Measurements from ENCODE around the gene CGAS. TPM values are rescaled to one million over a fixed set of nuclear protein-coding genes. Genes with fewer than 3 reads are reported as not detected.
"Not testable (repeated sequence)": the region's sequence is repeated elsewhere in the genome, so short reads cannot be mapped to it uniquely, and the experiment has no call there.

Gene CGAS
- polyA plus RNA-seq, 5 donors: 5.4 to 7.8 (median 7.4) TPM

DNA sequence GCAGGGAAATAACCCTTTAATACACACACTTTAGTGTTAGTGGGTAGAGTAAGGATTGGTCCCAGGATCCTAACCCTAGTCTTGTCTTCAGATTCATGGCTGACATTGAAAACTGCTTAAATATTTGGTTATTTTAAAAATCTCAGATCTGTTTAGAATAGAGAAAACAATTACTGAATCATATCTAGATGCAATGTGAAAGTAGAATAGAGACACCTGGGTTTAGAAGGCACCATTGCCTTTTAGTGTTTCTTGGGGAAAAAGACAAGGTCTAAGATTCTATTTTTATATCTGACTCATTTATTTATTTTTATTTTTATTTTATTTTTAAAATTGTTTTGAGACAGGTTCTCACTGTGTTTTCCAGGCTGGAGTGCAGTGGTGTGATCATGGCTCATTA lies 51.4 kb downstream of the CGAS start:
- no peak for DNase-seq

DNA sequence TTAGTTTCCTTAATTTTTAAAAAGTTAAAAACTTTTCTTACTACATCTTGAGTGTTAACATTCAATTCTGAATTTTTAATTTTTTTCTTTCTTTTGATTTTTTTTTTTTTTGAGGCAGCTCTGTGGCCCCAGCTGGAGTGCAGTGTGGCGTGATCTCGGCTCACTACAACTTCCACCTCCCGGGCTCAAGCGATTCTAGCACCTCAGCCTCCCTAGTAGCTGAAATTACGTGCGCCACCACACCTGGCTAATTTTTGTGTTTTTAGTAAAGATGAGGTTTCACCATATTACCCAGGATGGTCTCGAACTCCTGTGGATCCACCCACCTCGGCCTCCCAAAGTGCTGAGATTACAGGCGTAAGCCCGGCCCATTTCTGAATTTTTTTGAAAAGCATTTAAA lies 56.2 kb downstream of the CGAS start:
- DNase-seq: no peak

DNA sequence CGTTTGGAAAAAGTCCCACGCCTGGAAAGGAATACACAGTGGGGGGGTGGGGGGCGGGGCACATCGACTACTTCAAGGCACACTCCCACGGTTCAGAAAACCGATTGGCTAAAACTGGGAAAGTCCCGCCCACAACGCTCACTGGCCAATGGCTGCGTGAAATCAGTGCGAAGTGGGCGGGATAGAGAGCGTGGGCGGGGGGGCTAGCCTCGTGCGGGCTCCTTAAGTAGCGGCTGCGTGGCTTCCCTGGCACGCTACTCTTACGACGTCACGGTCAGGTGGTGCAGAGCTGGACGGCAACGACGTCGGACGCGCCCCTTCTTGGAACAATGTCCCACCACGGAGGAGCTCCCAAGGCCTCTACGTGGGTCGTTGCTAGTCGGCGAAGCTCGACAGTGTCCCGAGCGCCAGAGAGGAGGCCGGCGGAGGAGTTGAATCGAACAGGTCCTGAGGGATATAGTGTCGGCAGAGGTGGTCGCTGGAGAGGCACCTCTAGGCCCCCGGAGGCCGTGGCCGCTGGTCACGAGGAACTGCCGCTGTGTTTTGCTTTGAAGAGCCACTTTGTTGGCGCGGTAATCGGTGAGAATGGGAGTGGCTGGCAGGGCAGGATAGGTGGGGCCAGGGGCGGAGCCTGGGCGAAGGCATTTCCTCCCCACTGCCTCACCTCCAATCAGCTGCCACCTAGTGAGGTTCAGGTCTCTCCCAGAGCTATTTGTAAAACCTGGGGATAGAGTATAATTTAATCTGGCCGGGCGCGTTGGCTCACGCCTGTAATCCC lies 57.3 kb downstream of the CGAS start, which contains the start of gene DDX43:
DDX43 (plus strand) TSS at position 252 of the 778 bp plus-strand sequence; CDS start at position 330, 78 bp downstream.
- peak; percentile 5 to 16 for DNase-seq

DNA sequence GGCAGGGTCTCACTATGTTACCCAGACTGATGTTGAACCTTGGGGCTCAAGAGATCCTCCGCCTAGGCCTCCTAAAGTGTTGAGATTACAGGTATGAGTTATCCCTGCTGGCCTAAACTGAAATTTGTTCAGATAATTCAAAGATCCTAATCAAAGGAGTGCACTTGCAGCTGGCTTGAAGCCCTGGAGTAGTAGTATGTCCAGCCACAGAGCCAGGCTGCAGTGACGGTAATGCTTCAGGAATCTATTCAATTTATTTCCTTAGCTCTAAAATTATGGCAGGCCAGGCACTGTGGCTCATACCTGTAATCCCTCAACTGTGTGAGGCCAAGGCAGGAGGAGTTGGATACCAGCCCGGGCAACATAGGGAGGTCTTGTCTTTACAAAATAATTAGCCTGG lies 58.8 kb downstream of the CGAS start:
- DNase-seq: no peak

DNA sequence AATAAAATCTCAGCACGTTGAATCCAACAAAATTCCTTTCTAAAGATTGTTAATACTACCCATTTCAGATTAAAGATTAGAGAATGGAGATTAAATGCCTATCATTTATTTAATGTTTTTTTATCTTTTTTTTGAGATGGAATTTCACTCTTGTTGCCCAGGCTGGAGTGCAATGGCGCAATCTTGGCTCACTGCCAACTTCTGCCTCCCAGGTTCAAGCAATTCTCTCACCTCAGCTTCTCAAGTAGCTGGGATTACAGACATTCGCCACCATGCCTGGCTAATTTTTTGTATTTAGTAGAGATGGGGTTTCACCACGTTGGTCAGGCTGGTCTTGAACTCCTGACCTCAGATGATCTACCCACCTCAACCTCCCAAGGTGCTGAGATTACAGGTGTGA lies 59.9 kb downstream of the CGAS start:
- DNase-seq: not testable (repeated sequence)

DNA sequence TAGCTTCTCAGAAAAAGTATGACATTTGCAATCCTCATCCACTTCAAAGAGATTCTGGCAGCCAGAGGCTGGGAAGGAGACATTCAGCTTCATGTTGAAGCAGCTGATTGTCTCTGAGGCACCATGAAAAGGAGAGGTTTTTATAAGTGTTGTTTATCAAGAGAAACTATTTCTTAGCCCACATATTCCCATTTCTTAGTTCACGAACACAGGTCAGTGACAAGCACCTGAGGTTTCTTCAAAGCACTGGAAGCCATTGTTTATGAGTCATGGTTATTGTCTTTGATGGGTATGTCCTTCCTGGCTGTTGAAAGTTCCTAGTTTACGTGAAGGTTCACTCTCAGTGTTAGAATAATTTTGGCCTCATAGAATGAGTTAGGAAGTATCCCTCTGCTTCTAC lies 60.4 kb downstream of the CGAS start:
- DNase-seq: no peak

DNA sequence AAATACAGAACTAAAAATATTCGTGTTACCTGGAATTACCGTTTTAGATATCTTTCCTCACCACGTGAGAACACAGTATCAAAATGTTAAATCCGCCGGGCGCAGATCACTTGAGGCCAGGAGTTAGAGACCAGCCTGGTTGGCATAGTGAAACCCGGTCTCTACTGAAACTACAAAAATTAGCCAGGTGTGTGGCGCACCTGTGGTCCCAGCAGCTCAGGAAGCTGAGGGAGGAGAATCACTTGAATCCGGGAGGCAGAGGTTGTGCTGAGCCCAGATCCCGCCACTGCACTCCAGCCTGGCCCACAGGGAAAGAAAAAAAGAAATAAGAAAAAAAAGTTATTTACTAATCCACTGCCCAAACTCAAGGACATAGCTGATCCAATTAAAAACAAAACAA lies 62.2 kb downstream of the CGAS start:
- DNase-seq: no peak

DNA sequence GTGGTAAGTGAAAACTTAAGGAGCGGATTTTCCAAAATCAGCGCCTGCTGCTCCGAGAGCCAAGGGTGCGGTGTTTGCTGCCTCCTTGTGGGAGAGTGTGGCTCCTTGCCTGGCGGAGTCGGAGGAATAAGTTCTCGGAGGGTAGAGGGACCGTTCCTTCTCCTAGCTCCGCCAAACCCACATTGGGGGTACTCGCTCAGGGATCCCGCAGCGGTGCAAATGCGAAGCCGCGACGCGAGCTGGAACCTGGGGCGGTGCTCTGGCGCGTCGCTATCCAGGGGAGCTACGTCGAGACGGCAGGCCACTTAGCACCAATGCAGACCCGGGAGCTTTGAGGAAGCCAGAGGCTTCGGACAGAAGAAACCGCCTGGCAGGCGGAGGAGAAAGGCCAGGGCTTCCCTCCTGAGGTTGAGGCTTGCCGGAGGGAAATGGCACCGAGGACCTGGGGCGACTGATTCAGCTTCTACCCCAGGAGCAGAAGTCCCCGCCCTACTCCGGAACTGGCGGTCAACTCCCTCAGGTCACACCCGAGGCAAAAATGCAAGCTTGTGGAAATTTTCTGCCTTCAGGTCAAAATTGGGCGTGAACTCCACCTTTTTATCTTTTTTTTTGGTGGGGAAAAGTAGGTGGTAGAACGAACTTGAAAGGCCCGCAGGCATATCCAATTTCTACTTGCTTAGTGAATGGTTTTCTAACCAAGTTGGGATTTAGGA lies 63.1 kb downstream of the CGAS start:
- DNase-seq: peak; percentile 49 to 56

DNA sequence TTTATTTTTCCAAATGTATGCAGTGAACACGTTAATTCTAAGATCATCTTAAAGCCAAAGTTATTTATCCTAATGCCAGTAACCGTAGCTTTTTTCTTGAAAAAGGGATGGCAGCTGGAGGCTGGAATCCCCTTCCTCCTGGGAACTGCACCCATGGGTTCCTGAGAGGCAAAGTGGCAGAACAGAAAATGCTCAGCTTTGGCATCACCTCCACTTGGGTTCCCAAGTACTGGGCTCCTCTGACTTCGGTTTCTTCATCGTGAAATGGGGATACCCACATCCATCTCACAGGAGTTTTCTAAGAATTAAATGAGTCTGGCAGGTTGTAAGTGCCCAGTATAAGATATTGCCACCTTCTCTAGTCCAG lies 63.7 kb downstream of the CGAS start:
- no peak for DNase-seq

DNA sequence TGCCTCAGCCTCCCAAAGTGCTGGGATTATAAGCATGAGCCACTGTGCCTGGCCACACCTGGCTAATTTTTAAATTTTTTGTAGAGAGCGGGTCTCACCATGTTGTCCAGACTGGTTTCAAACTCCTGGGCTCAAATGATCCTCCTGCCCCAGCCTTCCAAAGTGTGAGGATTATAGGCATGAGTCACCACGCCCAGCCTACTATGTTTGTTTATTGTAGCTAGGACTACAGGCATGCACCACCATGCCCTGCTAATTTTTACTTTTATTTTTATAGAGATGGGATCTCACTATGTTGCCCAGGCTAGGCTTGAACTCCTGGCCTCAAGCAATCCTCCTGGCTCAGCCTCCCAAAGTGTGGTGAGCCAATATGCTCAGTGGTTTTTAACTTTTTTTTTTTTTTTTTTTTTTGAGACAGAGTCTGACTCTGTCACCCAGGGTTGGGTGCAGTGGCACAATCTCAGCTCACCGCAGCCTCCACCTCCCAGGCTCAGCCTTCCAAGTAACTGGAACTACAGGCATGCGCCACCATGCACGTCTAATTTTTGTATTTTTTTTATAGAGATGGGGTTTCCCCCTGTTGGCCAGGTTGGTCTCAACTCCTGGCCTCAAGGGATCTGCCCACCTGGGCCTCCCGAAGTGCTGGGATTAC lies 69.5 kb downstream of the CGAS start:
- DNase-seq: no peak

DNA sequence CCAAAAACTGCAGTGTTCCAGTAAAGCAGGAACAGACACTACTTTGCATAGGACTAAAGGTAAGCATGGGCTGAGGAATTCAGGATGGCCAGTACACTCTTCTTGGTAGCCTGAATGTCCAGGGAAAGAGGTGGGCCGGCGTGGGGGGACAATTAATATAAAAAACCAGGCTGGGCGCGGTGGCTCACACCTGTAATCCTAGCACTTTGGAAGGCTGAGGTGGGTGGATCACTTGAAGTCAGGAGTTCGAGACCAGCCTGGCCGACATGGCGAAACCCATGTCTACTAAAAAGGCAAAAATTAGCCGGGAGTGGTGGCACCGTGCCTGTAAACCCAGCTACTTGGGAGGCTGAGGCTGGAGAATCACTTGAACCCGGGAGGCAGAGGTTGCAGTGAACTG lies 70.6 kb downstream of the CGAS start:
- not testable (repeated sequence) for DNase-seq

DNA sequence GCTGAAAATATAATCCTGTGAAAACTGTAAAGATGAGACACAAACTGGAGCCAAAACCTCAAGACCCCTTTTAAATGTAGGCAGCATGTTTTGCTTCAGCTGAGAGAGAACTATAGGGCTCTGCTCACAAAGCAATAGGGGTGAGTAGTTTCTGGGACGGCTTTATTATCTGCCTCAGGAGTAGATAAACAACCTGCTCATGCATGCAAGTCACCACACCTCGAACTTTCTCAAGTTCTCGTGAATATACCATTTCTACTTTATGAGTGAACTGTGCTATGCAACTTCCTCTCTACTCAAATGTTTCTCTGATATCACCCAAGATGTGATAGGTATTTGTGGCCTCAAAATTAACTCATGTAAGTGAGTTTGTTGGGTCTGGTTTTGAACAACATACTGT lies 74.9 kb downstream of the CGAS start:
- no peak for DNase-seq

DNA sequence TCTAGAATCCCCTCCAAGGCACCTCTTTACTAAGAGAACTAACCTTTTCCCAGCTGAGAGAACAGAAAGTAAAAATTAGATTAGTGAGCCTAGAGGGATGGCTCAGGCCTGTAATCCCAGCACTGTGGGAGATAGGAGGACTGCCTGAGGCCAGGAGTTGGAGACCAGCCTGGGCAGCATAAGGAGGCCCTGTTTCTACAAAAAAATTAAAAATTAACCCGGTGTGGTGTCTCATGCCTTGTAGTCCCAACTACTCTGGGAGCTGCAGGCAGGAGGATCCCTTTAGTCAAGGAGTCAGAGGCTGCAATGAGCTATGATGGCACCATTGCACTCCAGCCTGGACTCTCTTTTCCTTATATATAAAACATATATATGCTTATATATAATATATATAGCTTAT lies 76.9 kb downstream of the CGAS start:
- no peak for DNase-seq

Other genes with a start within 250 kb of the CGAS start
- 1 to 10 TPM in 1 of 5 donors, under 1 TPM in 3, not detected in 1; 0.23 to 1.1 (median 0.55) TPM for gene KHDC1L, start 226.8 kb downstream of the CGAS start, polyA plus RNA-seq (ENCODE audit: insufficient read depth in 1 of 5, insufficient read length in 5 of 5, low replicate concordance in 1 of 5)
- 10 to 100 TPM; 10.2 to 12.9 (median 10.8) TPM for gene KHDC1, start 189.1 kb downstream of the CGAS start, polyA plus RNA-seq (ENCODE audit: insufficient read depth in 1 of 5, insufficient read length in 5 of 5, low replicate concordance in 1 of 5)
- not detected for gene DPPA5, start 98.0 kb downstream of the CGAS start, polyA plus RNA-seq (ENCODE audit: insufficient read depth in 1 of 5, insufficient read length in 5 of 5, low replicate concordance in 1 of 5)
- gene KHDC3L, start 89.6 kb downstream of the CGAS start, polyA plus RNA-seq (ENCODE audit: insufficient read depth in 1 of 5, insufficient read length in 5 of 5, low replicate concordance in 1 of 5): under 1 TPM in 1 of 5 donors, not detected in 4; 0.14 TPM
- gene OOEP, start 82.4 kb downstream of the CGAS start, polyA plus RNA-seq (ENCODE audit: insufficient read depth in 1 of 5, insufficient read length in 5 of 5, low replicate concordance in 1 of 5): under 1 TPM in 3 of 5 donors, not detected in 2; 0.26 to 0.66 (median 0.37) TPM
- gene DDX43, start 57.5 kb downstream of the CGAS start, polyA plus RNA-seq (ENCODE audit: insufficient read depth in 1 of 5, insufficient read length in 5 of 5, low replicate concordance in 1 of 5): 1 to 10 TPM in 2 of 5 donors, under 1 TPM in 3; 0.26 to 1.8 (median 1.00) TPM
- gene MTO1, start 9.4 kb upstream of the CGAS start, polyA plus RNA-seq (ENCODE audit: insufficient read depth in 1 of 5, insufficient read length in 5 of 5, low replicate concordance in 1 of 5): 10 to 100 TPM; 26.2 to 37.7 (median 30.8) TPM
- over 10,000 TPM; 22,333 to 30,001 (median 25,548) TPM for gene EEF1A1, start 68.7 kb upstream of the CGAS start, polyA plus RNA-seq (ENCODE audit: insufficient read depth in 1 of 5, insufficient read length in 5 of 5, low replicate concordance in 1 of 5)
- 10 to 100 TPM in 4 of 5 donors, 1 to 10 TPM in 1; 8.8 to 10.5 (median 10.1) TPM for gene SLC17A5, start 201.7 kb upstream of the CGAS start, polyA plus RNA-seq (ENCODE audit: insufficient read depth in 1 of 5, insufficient read length in 5 of 5, low replicate concordance in 1 of 5)
- gene CD109, start 243.9 kb upstream of the CGAS start, polyA plus RNA-seq (ENCODE audit: insufficient read depth in 1 of 5, insufficient read length in 5 of 5, low replicate concordance in 1 of 5): 10 to 100 TPM; 13.5 to 31.2 (median 23.4) TPM